SKM-1 treated with dmso at 0.1 percent for 144 hours (cell line): ENCODE results near the gene CHRNA7.

ENCODE experiments used
- DNase-seq: peaks from one replicate; lab custom pipeline; 2025; ENCODE audit not compliant: unreplicated experiment; lab: John Stamatoyannopoulos, UW

Gene CHRNA7

DNA sequence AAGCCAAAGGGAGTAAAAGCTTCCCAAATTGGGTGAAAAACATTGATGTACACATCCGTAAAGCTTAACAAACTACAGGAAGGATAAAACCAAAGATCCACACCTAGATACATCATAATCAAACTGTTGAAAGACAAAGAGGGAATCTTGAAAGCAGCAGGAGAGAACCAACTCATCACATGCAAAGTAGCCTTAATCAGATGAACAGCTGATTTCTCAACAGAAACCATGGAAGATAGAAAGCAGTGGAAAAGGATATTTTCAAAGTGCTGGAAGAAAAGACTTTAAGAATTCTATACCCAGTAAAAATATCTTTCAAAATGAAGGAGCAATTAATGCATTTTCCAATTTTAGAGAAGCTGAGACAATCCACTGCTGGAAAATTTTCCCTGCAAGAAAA, 36.8 kb downstream of the CHRNA7 start:
- DNase-seq = no peak

DNA sequence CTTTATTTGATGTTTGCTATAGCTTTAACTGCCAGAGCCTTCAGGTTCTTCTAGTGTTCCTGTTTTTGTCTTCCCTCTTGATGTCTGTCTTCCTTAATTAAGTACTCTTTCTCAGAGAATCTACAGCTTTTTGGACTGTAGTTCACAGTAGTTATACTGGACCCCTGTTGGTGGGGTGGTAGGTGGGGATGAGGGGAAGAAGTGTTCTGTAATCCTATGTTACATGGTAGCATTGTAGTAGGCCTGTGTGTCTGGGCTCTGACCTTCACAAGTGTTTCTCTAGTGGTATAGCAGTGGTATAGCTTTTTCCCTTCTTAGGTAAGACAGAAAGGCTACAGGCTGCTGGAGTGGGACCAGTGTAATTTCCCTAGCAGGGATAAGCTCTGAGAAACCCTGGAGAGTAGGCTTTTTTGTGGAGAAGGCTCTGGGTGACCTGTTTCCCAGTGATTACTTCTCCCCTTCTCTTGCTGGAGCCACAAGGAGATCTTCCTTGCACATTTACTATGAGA, 59.6 kb downstream of the CHRNA7 start:
- no peak for DNase-seq

GRCh38 chr15:32091505-32092380, 61.4 kb downstream of the CHRNA7 start:
- no peak for DNase-seq

- DNase-seq = no peak
Observed at GRCh38 chr15:32096213-32096612, 65.9 kb downstream of the CHRNA7 start.

DNA sequence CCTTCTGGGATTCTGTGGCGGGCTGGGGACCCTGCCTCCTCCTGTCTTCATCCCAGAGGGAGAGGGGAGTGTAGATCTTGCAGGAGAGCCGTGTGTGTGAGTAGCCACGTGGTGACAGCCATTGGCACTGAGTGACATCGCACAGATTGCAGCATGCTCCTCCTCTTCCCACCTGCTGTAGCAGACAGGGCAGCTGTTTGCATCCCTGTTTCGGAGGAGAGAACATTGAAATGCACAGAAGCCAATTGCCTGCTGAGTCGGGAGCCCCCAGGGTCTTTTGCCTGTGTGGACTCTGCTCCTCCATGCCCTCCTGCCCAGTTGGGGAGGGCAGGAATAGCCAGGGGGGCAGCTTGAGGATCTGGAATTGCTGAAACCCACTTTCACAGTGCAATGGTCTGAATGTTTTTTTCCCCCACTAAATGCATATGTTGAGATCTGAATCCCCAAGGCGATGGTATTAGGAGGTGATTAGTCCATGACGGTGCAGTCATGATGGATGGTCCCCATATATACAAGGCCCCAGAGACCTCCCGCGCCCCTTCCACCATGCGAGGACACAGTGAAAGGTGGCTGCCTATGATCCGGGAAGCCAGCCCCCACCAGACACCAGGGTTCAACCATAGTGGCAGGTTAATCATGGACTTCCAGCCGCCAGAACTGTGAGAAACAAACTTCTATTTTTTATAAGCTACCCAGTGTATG, 66.8 kb downstream of the CHRNA7 start:
- no peak for DNase-seq

GRCh38 chr15:32098033-32098432, 67.7 kb downstream of the CHRNA7 start:
- DNase-seq = no peak

- no peak for DNase-seq
Observed at GRCh38 chr15:32099097-32099785, 68.9 kb downstream of the CHRNA7 start.

DNA sequence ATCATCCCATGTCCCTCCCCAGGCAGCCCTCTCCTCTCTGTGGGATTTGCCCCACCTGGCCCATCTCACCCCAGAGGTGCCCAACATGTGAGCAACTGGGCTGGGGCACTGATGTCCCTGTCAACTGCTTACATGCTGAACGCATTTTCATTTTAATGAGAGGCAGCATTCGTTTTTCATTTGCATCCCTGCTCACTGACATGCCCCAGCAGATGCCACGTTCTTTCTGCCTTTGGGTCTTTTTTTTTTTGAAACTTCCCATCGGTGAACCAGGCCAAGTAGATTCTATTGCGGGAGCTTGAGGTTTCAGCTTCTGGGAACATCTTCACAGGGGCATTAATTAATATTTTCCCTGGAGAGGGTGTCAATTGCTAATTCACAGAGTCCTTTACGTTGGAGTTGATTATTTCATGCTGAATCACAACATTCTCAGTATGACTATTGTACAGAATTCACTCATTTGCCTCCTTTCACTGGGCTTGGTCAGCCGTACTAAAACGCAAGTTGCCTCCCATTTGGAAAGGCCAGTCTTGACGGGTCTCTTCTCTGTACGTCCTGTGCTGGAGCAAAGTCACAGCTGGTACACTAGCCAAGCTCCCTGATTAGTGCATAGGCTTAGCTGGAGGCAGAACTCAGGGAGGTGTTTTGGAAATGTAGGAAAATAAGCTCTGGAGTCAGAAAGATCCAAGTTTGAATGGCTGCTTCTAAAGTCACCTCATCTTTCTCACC, 69.8 kb downstream of the CHRNA7 start:
- DNase-seq = no peak

- no peak for DNase-seq
Observed at GRCh38 chr15:32104061-32104995, 74.0 kb downstream of the CHRNA7 start.

DNA sequence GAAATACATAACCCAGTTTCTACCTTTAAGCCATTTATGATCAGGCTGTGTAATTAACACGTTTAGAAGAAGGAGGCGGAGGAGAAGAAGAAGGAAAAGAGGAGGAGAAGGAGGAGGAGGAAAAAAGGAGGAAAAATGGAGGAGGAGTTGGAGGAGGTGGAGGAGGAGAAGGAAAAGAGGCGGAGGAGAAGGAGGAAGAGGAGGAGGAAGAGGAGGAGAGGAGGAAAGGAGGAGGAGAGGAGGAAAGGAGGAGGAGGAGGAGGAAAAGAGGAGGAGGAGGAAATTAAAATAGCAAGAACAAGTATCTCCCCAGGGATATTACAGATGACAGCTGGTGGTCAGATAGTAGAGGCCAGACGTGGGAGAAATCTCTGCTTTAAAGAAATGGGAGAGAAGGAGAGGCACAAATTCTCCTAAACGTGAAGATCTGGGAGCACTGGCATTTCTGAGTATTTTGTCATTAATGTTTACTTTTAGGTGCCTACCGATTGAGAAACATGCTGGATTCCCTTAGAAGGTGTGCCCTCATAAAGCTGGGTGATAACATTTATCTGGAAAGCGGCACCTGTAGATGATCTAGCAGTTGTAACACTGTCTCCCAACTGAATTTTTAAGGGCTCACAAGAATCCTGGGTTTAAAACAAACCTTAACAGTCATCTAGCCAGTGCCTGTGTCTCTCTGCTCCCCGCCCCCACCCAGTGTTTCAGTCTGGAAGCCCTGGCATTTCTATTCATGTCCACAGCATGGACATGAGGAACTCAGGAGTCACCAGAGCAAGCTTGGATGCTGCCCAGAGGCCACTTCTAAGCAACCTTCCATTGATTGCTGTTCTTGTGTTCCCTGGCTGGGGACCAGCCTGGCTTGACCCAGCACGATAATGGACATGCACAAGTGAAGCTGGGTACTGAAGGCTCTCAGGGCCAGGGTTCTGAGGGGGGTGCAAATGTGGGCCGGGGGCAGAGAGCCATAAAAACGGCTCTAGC, 75.2 kb downstream of the CHRNA7 start:
- DNase-seq = no peak

GRCh38 chr15:32106401-32107381, 76.4 kb downstream of the CHRNA7 start:
- DNase-seq = no peak

GRCh38 chr15:32107477-32108080, 77.3 kb downstream of the CHRNA7 start:
- DNase-seq = no peak

DNA sequence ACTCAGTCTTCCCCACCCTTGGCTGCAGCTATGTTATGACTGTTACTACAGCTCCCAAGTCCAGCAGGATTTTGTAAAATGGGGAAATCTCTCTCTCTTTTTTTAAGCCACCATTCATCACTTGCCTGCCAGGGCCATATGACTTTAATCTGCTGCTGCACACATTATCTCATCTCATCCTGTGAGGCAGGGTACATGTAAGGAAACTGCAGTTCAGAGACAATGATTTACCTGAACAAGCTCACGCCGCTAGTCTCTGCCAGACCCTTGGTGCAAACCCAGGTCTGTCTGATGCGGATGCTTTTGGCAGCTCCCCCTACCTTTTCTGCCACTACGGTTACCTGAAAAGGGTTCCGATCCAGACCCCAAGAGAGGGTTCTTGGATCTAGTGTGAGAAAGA, 78.3 kb downstream of the CHRNA7 start:
- DNase-seq = no peak

DNA sequence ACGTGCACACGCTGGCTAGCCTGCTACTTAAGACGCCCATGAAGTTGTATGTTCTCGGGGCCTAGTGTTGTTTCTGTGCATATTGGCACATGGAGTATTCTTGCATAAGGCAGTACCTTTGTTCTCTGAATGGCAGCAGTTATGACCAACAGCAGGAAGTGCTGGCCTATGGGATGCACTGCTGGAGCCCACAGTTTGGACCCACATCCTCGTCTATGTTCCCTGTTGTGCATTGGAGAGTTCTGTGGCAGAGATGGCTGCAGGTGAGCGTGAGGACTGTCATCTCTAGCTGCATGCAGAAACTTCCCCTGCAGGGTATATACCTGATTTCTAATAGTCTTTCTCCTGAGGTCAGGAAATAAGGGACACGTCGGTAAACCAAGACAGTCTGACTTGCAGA, 81.8 kb downstream of the CHRNA7 start:
- no peak for DNase-seq

- DNase-seq = no peak
Observed at GRCh38 chr15:32113224-32113623, 82.9 kb downstream of the CHRNA7 start.

GRCh38 chr15:32117122-32117521, 86.8 kb downstream of the CHRNA7 start:
- DNase-seq = no peak

GRCh38 chr15:32119286-32119685, 89.0 kb downstream of the CHRNA7 start:
- no peak for DNase-seq
